B cell (primary cell): ENCODE measurements around the gene GPR152. TPM values are rescaled to one million over a fixed set of nuclear protein-coding genes. Genes with fewer than 3 reads are reported as not detected.

ENCODE experiments used
- ATAC-seq: fragments of 200-7000 bp; cut with Tn5 transposase; one replicate; pipeline ENCODE4 v1.10.0; 2021; ENCODE audit warnings: low read depth, mild to moderate bottlenecking, moderate number of reproducible peaks, moderate library complexity
- CTCF ChIA-PET: fragments of 350-600 bp; sonication (Branson Sonifier 250); formaldehyde crosslinking; loops from one replicate; lab custom pipeline; 2021; ENCODE audit warnings: antibody characterized with exemption, inconsistent platforms; lab: Charles Lee
- POLR2A ChIA-PET: fragments of 350-600 bp; sonication (Branson Sonifier 250); formaldehyde crosslinking; loops from one replicate; lab custom pipeline; 2021; ENCODE audit warnings: antibody characterized with exemption; lab: Charles Lee
- DNase-seq: peaks from one replicate; pipeline ENCODE4 v3.0.0; 2013
- H2AFZ ChIP-seq: 2 replicates; pipeline ENCODE4 v1.6.1; 2012; ENCODE audit warnings: mild to moderate bottlenecking, low read depth, low read length; ENCODE audit not compliant: insufficient read depth, poor library complexity, severe bottlenecking
- H3K27ac ChIP-seq, 2 donors: 1 replicate in 1 of 2; 2 replicates in 1 of 2; pipeline ENCODE4 v1.5.1; 2012 to 2013; ENCODE audit warnings: low read length in 2 of 2, mild to moderate bottlenecking in 2 of 2, moderate library complexity in 1 of 2
- H3K27me3 ChIP-seq, 4 experiments: fragments of 200-600 bp in 1 of 4; sonication (generic) in 1 of 4; replicated peaks in 1 of 4; 1 replicate in 2 of 4; 2 replicates in 2 of 4; pipeline versions ENCODE4 v1.6.1 to v1.7.0; 2013 to 2016; ENCODE audit warnings: low read length in 3 of 4, mild to moderate bottlenecking in 2 of 4, mixed read lengths in 1 of 4, moderate library complexity in 1 of 4; ENCODE audit not compliant: insufficient read depth in 4 of 4, control insufficient read depth in 3 of 4; ENCODE audit errors: control extremely low read depth in 1 of 4
- H3K36me3 ChIP-seq, 2 experiments: replicated peaks in 1 of 2; 1 replicate in 1 of 2; 2 replicates in 1 of 2; pipeline versions ENCODE4 v1.6.1 to v1.7.1; 2013; ENCODE audit warnings: low read length in 1 of 2; ENCODE audit not compliant: insufficient read depth in 2 of 2, control insufficient read depth in 1 of 2; ENCODE audit errors: control extremely low read depth in 1 of 2, extremely low read depth in 1 of 2
- H3K4me1 ChIP-seq, 2 donors: fragments of 200-600 bp in 1 of 2; sonication (generic) in 1 of 2; 1 replicate in 1 of 2; 2 replicates in 1 of 2; pipeline versions ENCODE4 v1.5.1 to v1.6.1; 2013 to 2017; ENCODE audit warnings: low read length in 2 of 2; ENCODE audit not compliant: control insufficient read depth in 2 of 2, insufficient read depth in 2 of 2
- H3K4me2 ChIP-seq: replicated peaks from 2 replicates; pipeline ENCODE3; 2012; ENCODE audit warnings: mild to moderate bottlenecking, low read depth, low read length; ENCODE audit not compliant: poor library complexity, severe bottlenecking
- H3K4me3 ChIP-seq, 5 experiments: fragments of 200-600 bp in 1 of 5; sonication (generic) in 1 of 5; 1 replicate in 3 of 5; 2 replicates in 2 of 5; pipeline versions ENCODE4 v1.5.1 to v1.7.0; 2011 to 2016; ENCODE audit warnings: low read length in 4 of 5, mild to moderate bottlenecking in 4 of 5, low read depth in 2 of 5, control low read depth in 1 of 5, moderate library complexity in 1 of 5; ENCODE audit not compliant: insufficient read depth in 1 of 5; ENCODE audit errors: control extremely low read depth in 1 of 5, extremely low read depth in 1 of 5
- H3K79me2 ChIP-seq: fragments of 200-600 bp; sonication (generic); one replicate; pipeline ENCODE4 v1.6.0; 2016; ENCODE audit warnings: low read length; ENCODE audit not compliant: control insufficient read depth, insufficient read depth
- H3K9ac ChIP-seq: fragments of 200-600 bp; sonication (generic); 2 replicates; pipeline ENCODE4 v1.6.1; 2017; ENCODE audit warnings: mild to moderate bottlenecking, low read length, moderate library complexity
- H3K9me3 ChIP-seq, 3 donors: one replicate each; pipeline versions ENCODE4 v1.6.1 to v1.7.1; 2013; ENCODE audit warnings: low read length in 2 of 3; ENCODE audit not compliant: control insufficient read depth in 2 of 3, insufficient read depth in 1 of 3; ENCODE audit errors: control extremely low read depth in 1 of 3
- H4K20me1 ChIP-seq: 2 replicates; pipeline ENCODE4 v1.6.0; 2012; ENCODE audit warnings: mild to moderate bottlenecking, low read length; ENCODE audit not compliant: insufficient read depth, control insufficient read depth, poor library complexity, severe bottlenecking
- H3K27ac Mint-ChIP-seq: one replicate; pipeline ENCODE4 v1.8.0; 2021; ENCODE audit warnings: mixed read lengths
- H3K27me3 Mint-ChIP-seq: one replicate; pipeline ENCODE4 v1.8.0; 2021; ENCODE audit warnings: mixed read lengths
- H3K4me1 Mint-ChIP-seq: one replicate; pipeline ENCODE4 v1.8.0; 2021; ENCODE audit warnings: mixed read lengths
- H3K4me3 Mint-ChIP-seq: one replicate; pipeline ENCODE4 v1.8.0; 2021; ENCODE audit warnings: mixed read lengths
- H3K9me3 Mint-ChIP-seq: one replicate; pipeline ENCODE4 v1.8.0; 2022; ENCODE audit warnings: mixed read lengths; ENCODE audit not compliant: insufficient read depth
- CTCF ChIP-seq: fragments of 200-600 bp; IDR thresholded peaks from one replicate; pipeline ENCODE4 v1.8.0; 2022; ENCODE audit warnings: antibody characterized with exemption, mild to moderate bottlenecking
- EZH2 ChIP-seq: IDR thresholded peaks from 2 replicates; pipeline ENCODE4 v1.6.1; 2012; ENCODE audit warnings: borderline replicate concordance, low read depth, mild to moderate bottlenecking, moderate library complexity, low read length; ENCODE audit not compliant: insufficient read depth, poor library complexity, severe bottlenecking
- WGBS: methylation state at CpG from one replicate; pipeline ENCODE4 v1.1.5; 2013; ENCODE audit warnings: missing lambda C conversion rate; ENCODE audit not compliant: insufficient coverage; 5-methylcytosine and 5-hydroxymethylcytosine counted together
- intact Hi-C: fragments of 100-400 bp; cut with micrococcal nuclease; formaldehyde crosslinking; loops from one replicate; pipeline ENCODE4 v1.10.0; 2022
- polyA plus RNA-seq: library from polyadenylated mRNA; depleted of rRNA; stranded (reverse); fragments of >200 nt; gene quantifications from 2 replicates; pipeline ENCODE4 v1.2.3, GENCODE V29; 2012
- total RNA-seq, 2 donors: library from RNA; stranded (reverse); fragments of 120-200 nt in 1 of 2; gene quantifications; 1 replicate in 1 of 2; 2 replicates in 1 of 2; pipeline versions ENCODE4 v1.2.3 to v1.2.4, GENCODE V29; 2013 to 2022

The GPR152 gene
- total and polyA plus RNA-seq, 2 donors (not counting 1 experiment from before 2014, with no cell fraction given), result 0.24 TPM; not detected in 1

GRCh38 chr11:67456068-67456705 is 3.7 kb upstream of the GPR152 start:
- Histone ChIP-seq H3K4me1 (peaks cover 48 to 88% of the 10 kb centered on the region in 2 donors), H3K27me3 (no peaks in the 10 kb centered on the region), H2AFZ (no peak overlapping the region), H3K79me2 (peaks cover 61% of the 10 kb centered on the region), H3K9me3 (peaks cover 0 to 3% (median 0%) of the 10 kb centered on the region in 3 donors), H3K4me3 (no peak overlapping the region), H4K20me1 (no peaks in the 10 kb centered on the region), H3K36me3 (no peaks in the 10 kb centered on the region), H3K27ac (no peak overlapping the region), H3K9ac (no peak overlapping the region), H3K4me2 (no peak overlapping the region)
- Mint-ChIP-seq H3K27ac (peak overlapping the region; percentile 92), H3K9me3 (no peaks in the 10 kb centered on the region), H3K4me3 (no peak overlapping the region), H3K27me3 (no peaks in the 10 kb centered on the region), H3K4me1 (peaks cover 44% of the 10 kb centered on the region)
- no peak for ATAC-seq
- ChIA-PET POLR2A (interaction anchor here (1.0 to 6.0 kb wide), 5 partner anchors 9 to 19 kb away, joined by 4 to 98 read pairs (median 7); partner anchors contain the start of gene PTPRCAP), CTCF (interaction anchor here (2.3 kb wide), 1 partner anchor 19 kb away, joined by 7 read pairs; the partner anchor contains the start of gene PTPRCAP)
- TF ChIP-seq EZH2 (no peak), CTCF (no peak)
- WGBS, result 96% methylated on average over 22 of the region's 25 CpGs
- intact Hi-C loops, result no loop called here
- no peak for DNase-seq

- TF ChIP-seq CTCF, result no peak
- Histone ChIP-seq H3K4me3 (no peak within 1 kb of the TSS), H3K36me3 (no peaks in the 10 kb centered on the region), H3K79me2 (peaks cover 70% of the 10 kb centered on the region), H3K4me2 (peak within 1 kb of the TSS; percentile 25), H4K20me1 (no peaks in the 10 kb centered on the region), H2AFZ (no peak within 1 kb of the TSS), H3K27ac (no peak within 1 kb of the TSS), H3K4me1 (peaks cover 51 to 88% of the 10 kb centered on the region in 2 donors), H3K9ac (no peak within 1 kb of the TSS), H3K27me3 (no peaks in the 10 kb centered on the region), H3K9me3 (no peaks in the 10 kb centered on the region)
- no peaks in the 10 kb centered on the region for H3K9me3 Mint-ChIP-seq
- CTCF ChIA-PET, result interaction anchor here (1.3 to 2.3 kb wide), 2 partner anchors 14 to 17 kb away, joined by 3 to 7 read pairs; partner anchors contain the start of genes PTPRCAP and TMEM134
- H3K4me3 Mint-ChIP-seq, result no peak within 1 kb of the TSS
- peak within 1 kb of the TSS; percentile 41 for H3K27ac Mint-ChIP-seq
- intact Hi-C loops, result no loop called here
- ATAC-seq, result no peak
- POLR2A ChIA-PET, result interaction anchor here (1.0 to 2.4 kb wide), 4 partner anchors 9 to 18 kb away, joined by 3 to 7 read pairs (median 4); partner anchors contain the start of gene PTPRCAP
- H3K27me3 Mint-ChIP-seq, result no peaks in the 10 kb centered on the region
- peaks cover 44% of the 10 kb centered on the region for H3K4me1 Mint-ChIP-seq
- WGBS, result 83% methylated on average over 1 of the region's 3 CpGs
- no peak for DNase-seq
Measured at GRCh38 chr11:67455054-67455453, 2.5 kb upstream of the GPR152 start, which contains the start of gene CABP4. CABP4 (plus strand) TSS chr11:67455354; CDS start chr11:67455424, 70 bp downstream.
